Activated CD4-positive, alpha-beta T cell treated with anti-CD3 and anti-CD28 coated beads for 24 hours (primary cell): ENCODE data around the gene LRP6.
"Not testable (repeated sequence)": the region's sequence is repeated elsewhere in the genome, so short reads cannot be mapped to it uniquely, and the experiment has no call there.

ENCODE experiments used
- DNase-seq, 2 donors: peaks; one replicate each; pipeline ENCODE4 v3.0.0-alpha.2; 2020; ENCODE audit warnings: low read depth in 2 of 2

Gene LRP6

GRCh38 chr12:12265571-12266388 lies 1.1 kb downstream of the LRP6 start:
- DNase-seq: no peak

- no peak for DNase-seq
These were observed 1.8 kb downstream of the LRP6 start for GRCh38 chr12:12265035-12265434.

- DNase-seq: no peak
These were observed 2.9 kb downstream of the LRP6 start for GRCh38 chr12:12263909-12264308.

GRCh38 chr12:12256291-12256757 lies 10.5 kb downstream of the LRP6 start:
- not testable (repeated sequence) for DNase-seq

GRCh38 chr12:12254553-12254952 lies 12.3 kb downstream of the LRP6 start:
- no peak for DNase-seq

GRCh38 chr12:12249216-12250050 lies 17.4 kb downstream of the LRP6 start:
- no peak for DNase-seq

- no peak for DNase-seq
These were observed 19.3 kb downstream of the LRP6 start for GRCh38 chr12:12247584-12247983.

- DNase-seq: no peak
These were observed 22.5 kb downstream of the LRP6 start for GRCh38 chr12:12244341-12244740.

- DNase-seq: no peak
These were observed 26.0 kb downstream of the LRP6 start for GRCh38 chr12:12240662-12241340.

GRCh38 chr12:12239127-12239526 lies 27.7 kb downstream of the LRP6 start:
- no peak for DNase-seq

- no peak for DNase-seq
These were observed 28.2 kb downstream of the LRP6 start for GRCh38 chr12:12238605-12239004.

GRCh38 chr12:12236896-12237295 lies 29.9 kb downstream of the LRP6 start:
- no peak for DNase-seq

GRCh38 chr12:12230275-12230674 lies 36.6 kb downstream of the LRP6 start:
- DNase-seq: no peak

- no peak for DNase-seq
These were observed 37.2 kb downstream of the LRP6 start for GRCh38 chr12:12229556-12230092.

GRCh38 chr12:12228402-12228801 lies 38.4 kb downstream of the LRP6 start:
- no peak for DNase-seq

- DNase-seq: no peak
These were observed 40.7 kb downstream of the LRP6 start for GRCh38 chr12:12226187-12226586.

- DNase-seq: no peak
These were observed 42.5 kb downstream of the LRP6 start for GRCh38 chr12:12224240-12224940.

- no peak for DNase-seq
These were observed 45.3 kb downstream of the LRP6 start for GRCh38 chr12:12221560-12221959.

GRCh38 chr12:12219664-12220063 lies 47.2 kb downstream of the LRP6 start:
- no peak for DNase-seq

GRCh38 chr12:12217018-12217359 lies 49.9 kb downstream of the LRP6 start:
- no peak for DNase-seq

GRCh38 chr12:12216349-12217017 lies 50.4 kb downstream of the LRP6 start:
- DNase-seq: no peak
